IMR-90 (cell line): Measurements from ENCODE around the gene ACTL6B. TPM values are rescaled to one million over a fixed set of nuclear protein-coding genes. Genes with fewer than 3 reads are reported as not detected.

ENCODE experiments used
- ATAC-seq: fragments of 200-7000 bp; cut with Tn5 transposase; 2 replicates; pipeline ENCODE4 v1.9.1; 2020; ENCODE audit warnings: low read depth, mild to moderate bottlenecking, moderate library complexity
- BruUV-seq: library from RNA; stranded (reverse); fragments of 400-500 nt; replicated peaks from 2 replicates; lab custom pipeline; 2021; lab: Mats Ljungman, UMichigan
- CTCF ChIA-PET: fragments of 300-600 bp; formaldehyde crosslinking; extraction: SDS; loops from one replicate; lab custom pipeline; 2021; ENCODE audit warnings: antibody characterized with exemption; lab: Yijun Ruan, JAX
- POLR2A ChIA-PET: fragments of 300-600 bp; sonication (Branson Sonifier 250); formaldehyde crosslinking; loops from one replicate; lab custom pipeline; 2022; ENCODE audit warnings: antibody characterized with exemption; ENCODE audit not compliant: unreplicated experiment; lab: Charles Lee
- DNase-seq: peaks from one replicate; pipeline ENCODE4 v3.0.0; 2013
- H2AFZ ChIP-seq: replicated peaks from 2 replicates; pipeline ENCODE3; 2013; ENCODE audit warnings: low read length, mild to moderate bottlenecking; ENCODE audit not compliant: poor library complexity
- H2AK5ac ChIP-seq: 2 replicates; pipeline ENCODE4 v1.6.1; 2013; ENCODE audit warnings: low read depth, low read length, inconsistent platforms
- H2AK9ac ChIP-seq: replicated peaks from 2 replicates; pipeline ENCODE3; 2013; ENCODE audit warnings: mild to moderate bottlenecking, low read depth, low read length, moderate library complexity; ENCODE audit not compliant: poor library complexity
- H2BK120ac ChIP-seq: 2 replicates; pipeline ENCODE4 v1.6.1; 2013; ENCODE audit warnings: low read depth, low read length, inconsistent platforms
- H2BK15ac ChIP-seq: 3 replicates; pipeline ENCODE4 v1.6.1; 2013; ENCODE audit warnings: low read depth, low read length, inconsistent platforms
- H2BK20ac ChIP-seq: 2 replicates; pipeline ENCODE4 v1.6.1; 2013; ENCODE audit warnings: low read depth, mild to moderate bottlenecking, inconsistent platforms, low read length, moderate library complexity
- H2BK5ac ChIP-seq: 2 replicates; pipeline ENCODE4 v1.6.1; 2013; ENCODE audit warnings: mild to moderate bottlenecking, low read depth, low read length, inconsistent platforms; ENCODE audit not compliant: poor library complexity, severe bottlenecking
- H3K14ac ChIP-seq: replicated peaks from 2 replicates; pipeline ENCODE4 v1.6.1; 2013; ENCODE audit warnings: low read depth, low read length, inconsistent platforms
- H3K18ac ChIP-seq: 2 replicates; pipeline ENCODE4 v1.6.1; 2013; ENCODE audit warnings: low read depth, low read length, control low read depth
- H3K23ac ChIP-seq: 2 replicates; pipeline ENCODE4 v1.6.1; 2013; ENCODE audit warnings: low read depth, low read length, inconsistent platforms
- H3K27ac ChIP-seq: 2 replicates; pipeline ENCODE4 v1.5.1; 2013; ENCODE audit warnings: mild to moderate bottlenecking, control low read depth, low read length; ENCODE audit not compliant: insufficient read depth
- H3K27me3 ChIP-seq: 2 replicates; pipeline ENCODE4 v1.6.1; 2013; ENCODE audit warnings: low read length; ENCODE audit not compliant: control insufficient read depth, insufficient read depth
- H3K36me3 ChIP-seq: 2 replicates; pipeline ENCODE4 v1.6.1; 2013; ENCODE audit warnings: low read length, mixed read lengths; ENCODE audit not compliant: control insufficient read depth, insufficient read depth
- H3K4ac ChIP-seq: 2 replicates; pipeline ENCODE4 v1.6.1; 2013; ENCODE audit warnings: low read depth, low read length, inconsistent platforms
- H3K4me1 ChIP-seq: 2 replicates; pipeline ENCODE4 v1.6.1; 2013; ENCODE audit warnings: low read length, mixed read lengths; ENCODE audit not compliant: control insufficient read depth, insufficient read depth
- H3K4me2 ChIP-seq: 2 replicates; pipeline ENCODE4 v1.6.1; 2013; ENCODE audit warnings: low read depth, mild to moderate bottlenecking, control low read depth, low read length, moderate library complexity
- H3K4me3 ChIP-seq: 2 replicates; pipeline ENCODE4 v1.5.1; 2013; ENCODE audit warnings: low read depth, mild to moderate bottlenecking, control low read depth, low read length, moderate library complexity; ENCODE audit not compliant: insufficient read depth
- H3K56ac ChIP-seq: 2 replicates; pipeline ENCODE4 v1.6.1; 2013; ENCODE audit warnings: low read length, inconsistent platforms; ENCODE audit not compliant: insufficient read depth; ENCODE audit errors: extremely low read depth
- H3K79me1 ChIP-seq, 2 experiments: 2 replicates each; pipeline ENCODE4 v1.6.1; 2013; ENCODE audit warnings: low read length in 2 of 2, inconsistent platforms in 1 of 2, low read depth in 1 of 2
- H3K9ac ChIP-seq: 2 replicates; pipeline ENCODE4 v1.6.1; 2013; ENCODE audit warnings: low read depth, low read length, control low read depth
- H3K9me1 ChIP-seq: 2 replicates; pipeline ENCODE4 v1.6.1; 2013; ENCODE audit warnings: low read length, inconsistent platforms; ENCODE audit not compliant: insufficient read depth
- H3K9me3 ChIP-seq: 2 replicates; pipeline ENCODE4 v1.6.1; 2013; ENCODE audit warnings: low read length; ENCODE audit not compliant: control insufficient read depth, insufficient read depth
- H4K20me1 ChIP-seq: 2 replicates; pipeline ENCODE4 v1.6.1; 2013; ENCODE audit warnings: low read length, inconsistent platforms; ENCODE audit not compliant: insufficient read depth
- H4K5ac ChIP-seq: 2 replicates; pipeline ENCODE4 v1.6.1; 2013; ENCODE audit warnings: mild to moderate bottlenecking, low read depth, low read length, control low read depth
- H4K8ac ChIP-seq, 2 experiments: 2 replicates each; pipeline ENCODE4 v1.6.1; 2013; ENCODE audit warnings: low read depth in 2 of 2, low read length in 2 of 2, control low read depth in 1 of 2, inconsistent platforms in 1 of 2
- H4K91ac ChIP-seq: 2 replicates; pipeline ENCODE4 v1.6.1; 2013; ENCODE audit warnings: low read depth, low read length, inconsistent platforms; ENCODE audit not compliant: insufficient read depth
- BHLHE40 ChIP-seq: fragments of 150-350 bp; IDR thresholded peaks from 2 replicates; pipeline ENCODE4 v1.6.1; 2016; ENCODE audit warnings: mild to moderate bottlenecking, low read depth, low read length
- CHD1 ChIP-seq: IDR thresholded peaks from 2 replicates; pipeline ENCODE4 v1.6.1; 2012; ENCODE audit warnings: low read depth, low read length, improper control_type of control experiment
- CTCF ChIP-seq: conservative IDR thresholded peaks from 2 replicates; pipeline ENCODE4 v1.5.1; 2012; ENCODE audit warnings: mild to moderate bottlenecking, low read depth, low read length, improper control_type of control experiment
- ELK1 ChIP-seq: fragments of 150-350 bp; IDR thresholded peaks from 2 replicates; pipeline ENCODE4 v1.6.1; 2016; ENCODE audit warnings: low read depth, mild to moderate bottlenecking, low read length, moderate library complexity, borderline replicate concordance
- FOS ChIP-seq: fragments of 150-350 bp; IDR thresholded peaks from 2 replicates; pipeline ENCODE4 v1.6.1; 2016; ENCODE audit warnings: low read depth, low read length
- MAFK ChIP-seq: IDR thresholded peaks from 2 replicates; pipeline ENCODE4 v1.6.1; 2012; ENCODE audit warnings: low read depth, low read length, improper control_type of control experiment
- MAZ ChIP-seq: IDR thresholded peaks from 2 replicates; pipeline ENCODE4 v1.6.1; 2012; ENCODE audit warnings: low read depth, mild to moderate bottlenecking, low read length, improper control_type of control experiment, moderate library complexity, borderline replicate concordance
- MXI1 ChIP-seq: IDR thresholded peaks from 2 replicates; pipeline ENCODE4 v1.6.1; 2012; ENCODE audit warnings: low read depth, mild to moderate bottlenecking, low read length, moderate library complexity, borderline replicate concordance
- NFE2L2 ChIP-seq: fragments of 150-350 bp; IDR thresholded peaks from 2 replicates; pipeline ENCODE4 v1.6.1; 2016; ENCODE audit warnings: low read depth, mild to moderate bottlenecking, low read length
- RAD21 ChIP-seq: IDR thresholded peaks from 2 replicates; pipeline ENCODE4 v1.6.1; 2012; ENCODE audit warnings: low read length, improper control_type of control experiment
- RCOR1 ChIP-seq: IDR thresholded peaks from 2 replicates; pipeline ENCODE4 v1.6.1; 2012; ENCODE audit warnings: mild to moderate bottlenecking, low read length, improper control_type of control experiment; ENCODE audit not compliant: insufficient replicate concordance
- RFX5 ChIP-seq: IDR thresholded peaks from 2 replicates; pipeline ENCODE4 v1.8.0; 2012; ENCODE audit warnings: low read depth, mild to moderate bottlenecking, low read length, moderate library complexity
- WGBS, 2 experiments: methylation state at CpG; one replicate each; pipeline versions ENCODE4 v1.1.5 to v1.1.7; 2013; ENCODE audit warnings: missing lambda C conversion rate in 2 of 2; ENCODE audit not compliant: insufficient read length in 1 of 2; ENCODE audit errors: extremely low coverage in 2 of 2; 5-methylcytosine and 5-hydroxymethylcytosine counted together
- dilution Hi-C: fragments of 300-500 bp; cut with HindIII; formaldehyde crosslinking; loops from one replicate; pipeline ENCODE4 v1.14.3; 2018; ENCODE audit warnings: low sequenced_read_pairs; ENCODE audit not compliant: unreplicated experiment
- in situ Hi-C: fragments of 300-500 bp; cut with MboI; formaldehyde crosslinking; loops from 3 replicates; pipeline ENCODE4 v1.14.3; 2019; ENCODE audit warnings: low sequenced_read_pairs, inconsistent platforms, mixed read lengths
- intact Hi-C: fragments of 100-400 bp; cut with micrococcal nuclease; formaldehyde crosslinking; loops from 2 replicates; pipeline ENCODE4 v1.10.0; 2022
- polyA plus RNA-seq, 3 experiments: library from polyadenylated mRNA; depleted of rRNA; stranded (reverse); fragments of >200 nt; gene quantifications; 2 replicates each; pipeline ENCODE4 v1.2.3, GENCODE V29; 2012; ENCODE audit warnings: low replicate concordance in 1 of 3
- total RNA-seq: library from RNA; depleted of rRNA; stranded (reverse); fragments of >200 nt; gene quantifications from 2 replicates; pipeline ENCODE4 v1.2.3, GENCODE V29; 2012
- TF ChIP-seq, protein P1 (sequence below): fragments of 150-350 bp; IDR thresholded peaks from 2 replicates; pipeline ENCODE4 v1.6.1; 2017; ENCODE audit warnings: mild to moderate bottlenecking, antibody characterized with exemption, low read length, low read depth

Gene ACTL6B
- total and polyA plus RNA-seq, 2 of the 4 experiments (the other 2 are of a cell fraction), result not detected

- peak within 1 kb of the TSS; percentile 85 for H3K4me3 ChIP-seq
- peak within 1 kb of the TSS; percentile 100 for H2BK20ac ChIP-seq
- peak within 1 kb of the TSS; percentile 83 for H3K4me2 ChIP-seq
- peak within 1 kb of the TSS; percentile 97 for H3K27ac ChIP-seq
- POLR2A ChIA-PET, result interaction anchor here (0.6 kb wide), 1 partner anchor 89 kb away, joined by 3 read pairs; no protein-coding TSS in a partner anchor
- peak within 1 kb of the TSS; percentile 100 for H2BK120ac ChIP-seq
- CTCF ChIA-PET, result interaction anchor here (0.6 kb wide), 2 partner anchors 61 kb away, joined by 3 read pairs; partner anchors contain the start of gene MOSPD3
- H2BK15ac ChIP-seq, result peak within 1 kb of the TSS; percentile 100
- intact Hi-C loops, result loop anchor here (1.0 to 2.0 kb wide), 3 partner anchors 61 to 87 kb away; partner anchors contain the start of genes FBXO24, LRCH4, MOSPD3 and PCOLCE
- H4K20me1 ChIP-seq, result peaks cover 32% of the 10 kb centered on the region
- peak within 1 kb of the TSS; percentile 98 for H3K9ac ChIP-seq
- H2AK5ac ChIP-seq, result peak within 1 kb of the TSS; percentile 94
- no peaks in the 10 kb centered on the region for H3K27me3 ChIP-seq
- peak within 1 kb of the TSS; percentile 88 for H4K5ac ChIP-seq
- dilution Hi-C loops, result no loop called here
- H3K9me3 ChIP-seq, result no peaks in the 10 kb centered on the region
- H3K14ac ChIP-seq, result peak within 1 kb of the TSS; percentile 100
- peak within 1 kb of the TSS; percentile 100 for H3K23ac ChIP-seq
- in situ Hi-C loops, result loop anchor here (10.0 kb wide), 1 partner anchor 199 kb away; the partner anchor contains the start of gene TSC22D4
- H2AK9ac ChIP-seq, result peak within 1 kb of the TSS; percentile 99
- peaks cover 9 to 26% of the 10 kb centered on the region in 2 experiments for H3K79me1 ChIP-seq
- H4K91ac ChIP-seq, result peak within 1 kb of the TSS; percentile 100
- H3K36me3 ChIP-seq, result peaks cover 19% of the 10 kb centered on the region
- H3K56ac ChIP-seq, result peak within 1 kb of the TSS; percentile 100
- peak within 1 kb of the TSS; percentile 98 for H3K18ac ChIP-seq
- peaks cover 4% of the 10 kb centered on the region; the same call in 1 of the 2 replicates for H3K4me1 ChIP-seq
- DNase-seq, result peak; percentile 99
- H2AFZ ChIP-seq, result peak within 1 kb of the TSS; percentile 100
- no TSS peak for BruUV-seq
- 0% methylated on average over 11 of the region's 65 CpGs; no CpG with 5 or more reads in 1 of the 2 experiments for WGBS, 2 experiments
- H3K9me1 ChIP-seq, result 0 out of 2 replicates have a peak, but pooled peaks cover 2% of the 10 kb centered on the region
- H3K4ac ChIP-seq, result peak within 1 kb of the TSS; percentile 100
- peak within 1 kb of the TSS; percentile 70 to 100 for H4K8ac ChIP-seq
- peak; percentile 86 for ATAC-seq
- H2BK5ac ChIP-seq, result peak within 1 kb of the TSS; percentile 98
- peak; percentile 11 for TF ChIP-seq RCOR1
- no peak for TF ChIP-seq RAD21
- TF ChIP-seq MAFK, result no peak
- no peak for TF ChIP-seq ELK1
- TF ChIP-seq RFX5, result no peak
- peak; percentile 75; the same call in 1 of the 2 replicates for TF ChIP-seq MAZ
- no peak; the same call in 1 of the 2 replicates for TF ChIP-seq MXI1
- TF ChIP-seq FOS, result 0 out of 2 replicates have a peak, but pooled peaks have one; percentile 16
- TF ChIP-seq, protein P1, sequence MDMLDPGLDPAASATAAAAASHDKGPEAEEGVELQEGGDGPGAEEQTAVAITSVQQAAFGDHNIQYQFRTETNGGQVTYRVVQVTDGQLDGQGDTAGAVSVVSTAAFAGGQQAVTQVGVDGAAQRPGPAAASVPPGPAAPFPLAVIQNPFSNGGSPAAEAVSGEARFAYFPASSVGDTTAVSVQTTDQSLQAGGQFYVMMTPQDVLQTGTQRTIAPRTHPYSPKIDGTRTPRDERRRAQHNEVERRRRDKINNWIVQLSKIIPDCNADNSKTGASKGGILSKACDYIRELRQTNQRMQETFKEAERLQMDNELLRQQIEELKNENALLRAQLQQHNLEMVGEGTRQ, result peak; percentile 98
- peak; percentile 99 for TF ChIP-seq BHLHE40
- no peak for TF ChIP-seq CTCF
- no peak for TF ChIP-seq NFE2L2
- TF ChIP-seq CHD1, result peak; percentile 99; the same call in 1 of the 2 replicates
Measured at GRCh38 chr7:100673302-100673941, 17.2 kb upstream of the ACTL6B start, which contains the start of gene GNB2. TSS of gene GNB2 (plus strand) at chr7:100673740. CDS start at chr7:100676266, 2,526 bp downstream.
